K562 (cell line): ENCODE measurements around the gene PPFIA3. TPM values are rescaled to one million over a fixed set of nuclear protein-coding genes. Genes with fewer than 3 reads are reported as not detected.

ENCODE experiments used
- ATAC-seq: fragments of 200-7000 bp; cut with Tn5 transposase; 3 replicates; pipeline ENCODE4 v1.9.1; 2020; ENCODE audit warnings: moderate library complexity
- BruUV-seq: library from RNA; stranded (reverse); fragments of 400-500 nt; replicated peaks from 2 replicates; lab custom pipeline; 2021; lab: Mats Ljungman, UMichigan
- CTCF ChIA-PET: fragments of 300-600 bp; formaldehyde crosslinking; extraction: SDS; loops from one replicate; lab custom pipeline; 2021; ENCODE audit warnings: low intra/inter-chr PET ratio; lab: Yijun Ruan, JAX
- POLR2A ChIA-PET: fragments of 300-600, 350-650 bp; sonication (Branson Sonifier 250); formaldehyde crosslinking; extraction: SDS; loops from one replicate; lab custom pipeline; 2021; ENCODE audit warnings: antibody characterized with exemption, inconsistent platforms; lab: Yijun Ruan, JAX
- DNase-seq, 4 experiments: peaks; one replicate each; pipeline versions ENCODE4 v3.0.0 to v3.0.0-alpha.2; 2011 to 2018; ENCODE audit warnings: low spot score in 3 of 4, mixed read lengths in 3 of 4; ENCODE audit errors: extremely low read depth in 1 of 4
- FAIRE-seq: peaks from 2 replicates; lab custom pipeline; 2011; peaks lifted over from hg19 to GRCh38; lab: Jason Lieb, UNC
- H2AFZ ChIP-seq: 2 replicates; pipeline ENCODE4 v1.6.0; 2011; ENCODE audit warnings: low read depth, low read length, control low read depth, inconsistent platforms
- H3K27ac ChIP-seq: fragments of 200-600 bp; 3 replicates; pipeline ENCODE4 v1.8.0; 2011; ENCODE audit warnings: low read depth, mild to moderate bottlenecking, control low read depth, inconsistent platforms, low read length, moderate library complexity, mixed read lengths; ENCODE audit errors: extremely low read depth
- H3K27me3 ChIP-seq, 2 experiments: fragments of 300-600 bp in 1 of 2; 2 replicates in 1 of 2; 3 replicates in 1 of 2; pipeline versions ENCODE4 v1.6.0 to v1.8.0; 2011; ENCODE audit warnings: inconsistent platforms in 2 of 2, low read length in 2 of 2, mild to moderate bottlenecking in 1 of 2, mixed read lengths in 1 of 2, moderate library complexity in 1 of 2; ENCODE audit not compliant: control insufficient read depth in 2 of 2, insufficient read depth in 2 of 2
- H3K36me3 ChIP-seq: fragments of 300-600 bp; 3 replicates; pipeline ENCODE4 v1.8.0; 2011; ENCODE audit warnings: mild to moderate bottlenecking, low read length, inconsistent platforms; ENCODE audit not compliant: control insufficient read depth, insufficient read depth
- H3K4me1 ChIP-seq, 2 experiments: fragments of 200-600 bp in 1 of 2; replicated peaks in 1 of 2; 2 replicates in 1 of 2; 3 replicates in 1 of 2; pipeline versions ENCODE4 v1.5.1 to v1.8.0; 2011; ENCODE audit warnings: inconsistent platforms in 2 of 2, low read length in 2 of 2, mild to moderate bottlenecking in 1 of 2, mixed read lengths in 1 of 2, moderate library complexity in 1 of 2; ENCODE audit not compliant: control insufficient read depth in 2 of 2, insufficient read depth in 2 of 2
- H3K4me2 ChIP-seq: 2 replicates; pipeline ENCODE4 v1.6.1; 2011; ENCODE audit warnings: low read length, control low read depth, inconsistent platforms, mixed read lengths; ENCODE audit not compliant: insufficient read depth
- H3K4me3 ChIP-seq: fragments of 200-600 bp; sonication (generic), shearing (Covaris generic); 2 replicates; pipeline ENCODE4 v1.5.1; 2016; ENCODE audit warnings: control low read depth, inconsistent platforms
- H3K79me2 ChIP-seq: fragments of 200-600 bp; 3 replicates; pipeline ENCODE4 v1.8.0; 2011; ENCODE audit warnings: low read length, inconsistent platforms; ENCODE audit not compliant: control insufficient read depth, insufficient read depth
- H3K9ac ChIP-seq, 2 experiments: 2 replicates each; pipeline versions ENCODE4 v1.6.0 to v1.6.1; 2011; ENCODE audit warnings: low read depth in 2 of 2, low read length in 2 of 2, control low read depth in 1 of 2, inconsistent platforms in 1 of 2, mild to moderate bottlenecking in 1 of 2, mixed read lengths in 1 of 2; ENCODE audit not compliant: insufficient read depth in 1 of 2
- H3K9me1 ChIP-seq: one replicate; pipeline ENCODE4 v1.6.0; 2011; ENCODE audit warnings: inconsistent platforms, mild to moderate bottlenecking, low read length, moderate library complexity; ENCODE audit not compliant: control insufficient read depth, insufficient read depth
- H3K9me3 ChIP-seq: replicated peaks from 2 replicates; pipeline ENCODE4 v1.5.1; 2011; ENCODE audit warnings: low read depth, low read length, inconsistent platforms; ENCODE audit not compliant: control insufficient read depth, insufficient read depth
- H4K20me1 ChIP-seq: replicated peaks from 2 replicates; pipeline ENCODE4 v1.6.1; 2011; ENCODE audit warnings: low read length, inconsistent platforms, mixed read lengths; ENCODE audit not compliant: control insufficient read depth, insufficient read depth
- CAMTA2 ChIP-seq: fragments of 250-450 bp; sonication (Bioruptor Pico); conservative IDR thresholded peaks from 2 replicates; pipeline ENCODE4 v1.5.1; 2022
- NFRKB ChIP-seq: fragments of 450-650 bp; IDR thresholded peaks from 2 replicates; pipeline ENCODE4 v1.6.1; 2016; ENCODE audit warnings: low read depth
- SREBF2 ChIP-seq: sonication (generic); formaldehyde crosslinking; IDR thresholded peaks from 2 replicates; pipeline ENCODE4 v1.4.0; 2020; ENCODE audit warnings: mild to moderate bottlenecking, missing genetic modification reagents
- WGBS: fragments of 100-300 bp; shearing (Covaris generic); methylation state at CpG from one replicate; pipeline ENCODE4 v1.1.6; 2016; ENCODE audit warnings: low coverage, mixed read lengths; ENCODE audit not compliant: insufficient coverage; ENCODE audit errors: missing lambda C conversion rate; 5-methylcytosine and 5-hydroxymethylcytosine counted together
- in situ Hi-C: fragments of 300-500 bp; cut with MboI; formaldehyde crosslinking; loops from 4 replicates; pipeline ENCODE4 v1.15.0; 2018; ENCODE audit warnings: inconsistent platforms, mixed read lengths
- intact Hi-C: fragments of 100-400 bp; cut with micrococcal nuclease; formaldehyde crosslinking; loops from 2 replicates; pipeline ENCODE4 v1.14.2; 2022
- polyA plus RNA-seq, 8 experiments: library from polyadenylated mRNA; depleted of rRNA in 4 of 8; stranded (reverse) in 5 of 8; unstranded in 3 of 8; fragments of >200 nt; fragmentation: Nextera tagmentation in 2 of 8; fragmentation: Illumina TruSeq in 1 of 8; extraction: Ambion mirVana in 2 of 8; extraction: Trizol in 1 of 8; gene quantifications; 2 replicates each; pipeline versions ENCODE4 v1.2.1 to v1.2.3, GENCODE V29; 2011 to 2014; ENCODE audit warnings: inconsistent platforms in 1 of 8, missing spikeins in 1 of 8
- total RNA-seq, 7 experiments: library from RNA; depleted of rRNA in 6 of 7; stranded (reverse); fragments of >200 nt in 6 of 7; fragmentation: Illumina TruSeq in 2 of 7; extraction: Trizol in 2 of 7; gene quantifications; 2 replicates each; pipeline versions ENCODE4 v1.2.1 to v1.2.3, GENCODE V29; 2011 to 2021; ENCODE audit warnings: low replicate concordance in 1 of 7
- TF ChIP-seq, protein P1 (sequence below): fragments of 200-600 bp; sonication (generic); IDR thresholded peaks from one replicate; pipeline ENCODE4 v1.6.1; 2012; ENCODE audit warnings: mild to moderate bottlenecking, low read depth, low read length, inconsistent platforms
- TF ChIP-seq, protein P2 (sequence below): fragments of 250-450 bp; sonication (Bioruptor Pico); IDR thresholded peaks from 2 replicates; pipeline ENCODE4 v1.8.0; 2021; ENCODE audit warnings: moderate library complexity, mild to moderate bottlenecking, inconsistent platforms
- TF ChIP-seq, protein P3 (sequence below), 2 experiments: IDR thresholded peaks; 2 replicates each; pipeline ENCODE4 v1.6.1; 2011; ENCODE audit warnings: borderline replicate concordance in 1 of 2, control low read depth in 1 of 2, low read depth in 1 of 2, low read length in 1 of 2, mild to moderate bottlenecking in 1 of 2, mixed read lengths in 1 of 2, moderate library complexity in 1 of 2; ENCODE audit not compliant: insufficient read depth in 1 of 2, insufficient read length in 1 of 2, poor library complexity in 1 of 2, severe bottlenecking in 1 of 2; ENCODE audit errors: extremely low read depth in 1 of 2

The PPFIA3 gene
- total and polyA plus RNA-seq, 9 of the 15 experiments (the other 6 are each of a cell fraction or from before 2014, with no cell fraction given): 0.10 to 53.0 (median 17.6) TPM

DNA sequence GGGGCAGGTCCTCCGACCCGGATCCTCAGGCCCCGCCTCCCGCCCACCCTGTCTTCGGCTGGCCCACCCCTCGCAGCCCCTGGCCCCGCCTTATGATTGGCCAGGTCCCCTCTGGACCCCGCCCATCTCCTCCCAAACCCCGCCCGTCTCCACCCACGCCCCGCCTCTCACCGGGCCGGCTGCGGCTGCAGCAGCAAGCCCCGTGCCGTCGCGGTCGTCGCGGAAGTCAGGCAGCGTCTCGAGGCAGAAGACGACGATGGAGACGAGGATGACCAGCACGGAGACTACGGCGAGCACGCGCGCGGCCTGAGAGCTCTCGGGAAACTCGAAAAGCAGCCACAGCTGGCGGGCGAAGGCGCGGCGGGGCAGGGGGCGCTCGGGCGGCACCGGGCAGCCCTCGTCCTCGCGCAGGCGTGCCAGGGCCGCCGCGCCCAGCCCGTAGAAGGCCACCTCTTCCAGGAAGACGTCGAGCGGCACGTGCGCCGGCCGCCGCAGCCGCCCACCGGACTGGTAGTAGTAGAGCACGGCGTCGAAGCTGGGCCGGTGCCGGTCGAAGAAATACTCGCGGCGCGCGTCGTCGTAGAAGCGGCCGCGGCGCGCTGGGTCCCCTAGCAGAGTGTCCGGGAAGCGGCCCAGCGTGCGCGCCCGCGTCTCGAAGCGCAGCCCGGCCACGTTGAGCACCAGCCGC lies 47.3 kb upstream of the PPFIA3 start:
- BruUV-seq: no TSS peak
- Histone ChIP-seq H3K4me2 (no peak overlapping the region), H3K9me1 (no peaks in the 10 kb centered on the region), H3K9me3 (no peaks in the 10 kb centered on the region), H3K27me3 (peaks cover 9 to 31% of the 10 kb centered on the region in 2 experiments; a peak in 4 of 5 replicates), H3K4me1 (peaks cover 9 to 32% of the 10 kb centered on the region in 2 experiments; a peak in 4 of 5 replicates), H3K4me3 (no peak overlapping the region), H3K27ac (no peak overlapping the region), H4K20me1 (no peaks in the 10 kb centered on the region), H3K79me2 (no peaks in the 10 kb centered on the region), H3K36me3 (no peaks in the 10 kb centered on the region), H3K9ac (no peak overlapping the region; a peak in 1 of 4 replicates), H2AFZ (peak overlapping the region; percentile 80)
- FAIRE-seq (peak; percentile 67), ATAC-seq (peak; percentile 76), DNase-seq (peak; percentile 70 to 94 (median 87))
- in situ Hi-C loops (no loop called here), intact Hi-C loops (loop anchor here (5.0 kb wide), 1 partner anchor 285 kb away; no protein-coding TSS in a partner anchor)
- ChIA-PET POLR2A (interaction anchor here (0.7 to 1.2 kb wide), 2 partner anchors 9 to 15 kb away, joined by 3 read pairs; no protein-coding TSS in a partner anchor), CTCF (no interaction called here)
- 45% methylated on average over 61 of the region's 93 CpGs for WGBS
- TF ChIP-seq SREBF2 (CRISPR knock-in tag) (no peak), CAMTA2 (no peak), NFRKB (no peak)
- TF ChIP-seq, protein P1, sequence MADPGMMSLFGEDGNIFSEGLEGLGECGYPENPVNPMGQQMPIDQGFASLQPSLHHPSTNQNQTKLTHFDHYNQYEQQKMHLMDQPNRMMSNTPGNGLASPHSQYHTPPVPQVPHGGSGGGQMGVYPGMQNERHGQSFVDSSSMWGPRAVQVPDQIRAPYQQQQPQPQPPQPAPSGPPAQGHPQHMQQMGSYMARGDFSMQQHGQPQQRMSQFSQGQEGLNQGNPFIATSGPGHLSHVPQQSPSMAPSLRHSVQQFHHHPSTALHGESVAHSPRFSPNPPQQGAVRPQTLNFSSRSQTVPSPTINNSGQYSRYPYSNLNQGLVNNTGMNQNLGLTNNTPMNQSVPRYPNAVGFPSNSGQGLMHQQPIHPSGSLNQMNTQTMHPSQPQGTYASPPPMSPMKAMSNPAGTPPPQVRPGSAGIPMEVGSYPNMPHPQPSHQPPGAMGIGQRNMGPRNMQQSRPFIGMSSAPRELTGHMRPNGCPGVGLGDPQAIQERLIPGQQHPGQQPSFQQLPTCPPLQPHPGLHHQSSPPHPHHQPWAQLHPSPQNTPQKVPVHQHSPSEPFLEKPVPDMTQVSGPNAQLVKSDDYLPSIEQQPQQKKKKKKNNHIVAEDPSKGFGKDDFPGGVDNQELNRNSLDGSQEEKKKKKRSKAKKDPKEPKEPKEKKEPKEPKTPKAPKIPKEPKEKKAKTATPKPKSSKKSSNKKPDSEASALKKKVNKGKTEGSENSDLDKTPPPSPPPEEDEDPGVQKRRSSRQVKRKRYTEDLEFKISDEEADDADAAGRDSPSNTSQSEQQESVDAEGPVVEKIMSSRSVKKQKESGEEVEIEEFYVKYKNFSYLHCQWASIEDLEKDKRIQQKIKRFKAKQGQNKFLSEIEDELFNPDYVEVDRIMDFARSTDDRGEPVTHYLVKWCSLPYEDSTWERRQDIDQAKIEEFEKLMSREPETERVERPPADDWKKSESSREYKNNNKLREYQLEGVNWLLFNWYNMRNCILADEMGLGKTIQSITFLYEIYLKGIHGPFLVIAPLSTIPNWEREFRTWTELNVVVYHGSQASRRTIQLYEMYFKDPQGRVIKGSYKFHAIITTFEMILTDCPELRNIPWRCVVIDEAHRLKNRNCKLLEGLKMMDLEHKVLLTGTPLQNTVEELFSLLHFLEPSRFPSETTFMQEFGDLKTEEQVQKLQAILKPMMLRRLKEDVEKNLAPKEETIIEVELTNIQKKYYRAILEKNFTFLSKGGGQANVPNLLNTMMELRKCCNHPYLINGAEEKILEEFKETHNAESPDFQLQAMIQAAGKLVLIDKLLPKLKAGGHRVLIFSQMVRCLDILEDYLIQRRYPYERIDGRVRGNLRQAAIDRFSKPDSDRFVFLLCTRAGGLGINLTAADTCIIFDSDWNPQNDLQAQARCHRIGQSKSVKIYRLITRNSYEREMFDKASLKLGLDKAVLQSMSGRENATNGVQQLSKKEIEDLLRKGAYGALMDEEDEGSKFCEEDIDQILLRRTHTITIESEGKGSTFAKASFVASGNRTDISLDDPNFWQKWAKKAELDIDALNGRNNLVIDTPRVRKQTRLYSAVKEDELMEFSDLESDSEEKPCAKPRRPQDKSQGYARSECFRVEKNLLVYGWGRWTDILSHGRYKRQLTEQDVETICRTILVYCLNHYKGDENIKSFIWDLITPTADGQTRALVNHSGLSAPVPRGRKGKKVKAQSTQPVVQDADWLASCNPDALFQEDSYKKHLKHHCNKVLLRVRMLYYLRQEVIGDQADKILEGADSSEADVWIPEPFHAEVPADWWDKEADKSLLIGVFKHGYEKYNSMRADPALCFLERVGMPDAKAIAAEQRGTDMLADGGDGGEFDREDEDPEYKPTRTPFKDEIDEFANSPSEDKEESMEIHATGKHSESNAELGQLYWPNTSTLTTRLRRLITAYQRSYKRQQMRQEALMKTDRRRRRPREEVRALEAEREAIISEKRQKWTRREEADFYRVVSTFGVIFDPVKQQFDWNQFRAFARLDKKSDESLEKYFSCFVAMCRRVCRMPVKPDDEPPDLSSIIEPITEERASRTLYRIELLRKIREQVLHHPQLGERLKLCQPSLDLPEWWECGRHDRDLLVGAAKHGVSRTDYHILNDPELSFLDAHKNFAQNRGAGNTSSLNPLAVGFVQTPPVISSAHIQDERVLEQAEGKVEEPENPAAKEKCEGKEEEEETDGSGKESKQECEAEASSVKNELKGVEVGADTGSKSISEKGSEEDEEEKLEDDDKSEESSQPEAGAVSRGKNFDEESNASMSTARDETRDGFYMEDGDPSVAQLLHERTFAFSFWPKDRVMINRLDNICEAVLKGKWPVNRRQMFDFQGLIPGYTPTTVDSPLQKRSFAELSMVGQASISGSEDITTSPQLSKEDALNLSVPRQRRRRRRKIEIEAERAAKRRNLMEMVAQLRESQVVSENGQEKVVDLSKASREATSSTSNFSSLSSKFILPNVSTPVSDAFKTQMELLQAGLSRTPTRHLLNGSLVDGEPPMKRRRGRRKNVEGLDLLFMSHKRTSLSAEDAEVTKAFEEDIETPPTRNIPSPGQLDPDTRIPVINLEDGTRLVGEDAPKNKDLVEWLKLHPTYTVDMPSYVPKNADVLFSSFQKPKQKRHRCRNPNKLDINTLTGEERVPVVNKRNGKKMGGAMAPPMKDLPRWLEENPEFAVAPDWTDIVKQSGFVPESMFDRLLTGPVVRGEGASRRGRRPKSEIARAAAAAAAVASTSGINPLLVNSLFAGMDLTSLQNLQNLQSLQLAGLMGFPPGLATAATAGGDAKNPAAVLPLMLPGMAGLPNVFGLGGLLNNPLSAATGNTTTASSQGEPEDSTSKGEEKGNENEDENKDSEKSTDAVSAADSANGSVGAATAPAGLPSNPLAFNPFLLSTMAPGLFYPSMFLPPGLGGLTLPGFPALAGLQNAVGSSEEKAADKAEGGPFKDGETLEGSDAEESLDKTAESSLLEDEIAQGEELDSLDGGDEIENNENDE: no peak
- TF ChIP-seq, protein P2, sequence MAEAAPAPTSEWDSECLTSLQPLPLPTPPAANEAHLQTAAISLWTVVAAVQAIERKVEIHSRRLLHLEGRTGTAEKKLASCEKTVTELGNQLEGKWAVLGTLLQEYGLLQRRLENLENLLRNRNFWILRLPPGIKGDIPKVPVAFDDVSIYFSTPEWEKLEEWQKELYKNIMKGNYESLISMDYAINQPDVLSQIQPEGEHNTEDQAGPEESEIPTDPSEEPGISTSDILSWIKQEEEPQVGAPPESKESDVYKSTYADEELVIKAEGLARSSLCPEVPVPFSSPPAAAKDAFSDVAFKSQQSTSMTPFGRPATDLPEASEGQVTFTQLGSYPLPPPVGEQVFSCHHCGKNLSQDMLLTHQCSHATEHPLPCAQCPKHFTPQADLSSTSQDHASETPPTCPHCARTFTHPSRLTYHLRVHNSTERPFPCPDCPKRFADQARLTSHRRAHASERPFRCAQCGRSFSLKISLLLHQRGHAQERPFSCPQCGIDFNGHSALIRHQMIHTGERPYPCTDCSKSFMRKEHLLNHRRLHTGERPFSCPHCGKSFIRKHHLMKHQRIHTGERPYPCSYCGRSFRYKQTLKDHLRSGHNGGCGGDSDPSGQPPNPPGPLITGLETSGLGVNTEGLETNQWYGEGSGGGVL (CRISPR knock-in tag): no peak
- TF ChIP-seq, protein P3, sequence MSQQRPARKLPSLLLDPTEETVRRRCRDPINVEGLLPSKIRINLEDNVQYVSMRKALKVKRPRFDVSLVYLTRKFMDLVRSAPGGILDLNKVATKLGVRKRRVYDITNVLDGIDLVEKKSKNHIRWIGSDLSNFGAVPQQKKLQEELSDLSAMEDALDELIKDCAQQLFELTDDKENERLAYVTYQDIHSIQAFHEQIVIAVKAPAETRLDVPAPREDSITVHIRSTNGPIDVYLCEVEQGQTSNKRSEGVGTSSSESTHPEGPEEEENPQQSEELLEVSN (IDR thresholded peaks at IDR 0.05; ENCODE audit: borderline replicate concordance in 1 of 2, extremely low read depth in 1 of 2, insufficient read depth in 1 of 2, insufficient read length in 1 of 2, low read depth in 1 of 2, low read length in 1 of 2, poor library complexity in 1 of 2, severe bottlenecking in 1 of 2): peak; percentile 60 to 96
